Measurements from ENCODE around the gene PTCH2.

DNA sequence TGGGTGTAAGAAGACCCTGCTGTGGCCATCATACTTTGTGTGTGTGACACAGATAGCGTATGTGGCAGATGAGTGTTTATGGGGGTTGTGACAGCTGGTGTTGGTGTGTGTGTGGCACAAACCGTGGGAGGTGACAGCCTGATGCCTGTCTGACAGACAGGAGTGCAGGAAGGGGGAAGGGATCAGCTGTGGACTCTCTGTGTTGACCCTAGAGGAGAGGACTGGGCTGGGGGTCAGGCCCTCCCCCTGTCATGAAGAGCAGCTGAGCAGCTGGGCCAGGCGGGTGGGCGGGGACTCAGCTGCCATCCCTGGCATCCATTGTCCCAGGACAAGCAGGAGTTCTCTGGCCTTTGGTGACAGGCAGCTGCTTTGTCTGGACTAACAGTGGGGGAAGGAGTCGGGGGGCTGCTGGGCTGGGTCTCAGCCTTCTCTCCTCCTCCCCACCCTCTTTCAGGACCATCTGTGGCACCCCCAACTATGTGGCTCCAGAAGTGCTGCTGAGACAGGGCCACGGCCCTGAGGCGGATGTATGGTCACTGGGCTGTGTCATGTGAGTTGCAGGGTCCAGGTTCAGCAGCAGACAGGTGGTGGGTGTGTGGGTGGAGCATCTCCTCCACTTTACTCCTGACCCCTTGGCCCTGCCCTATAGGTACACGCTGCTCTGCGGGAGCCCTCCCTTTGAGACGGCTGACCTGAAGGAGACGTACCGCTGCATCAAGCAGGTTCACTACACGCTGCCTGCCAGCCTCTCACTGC lies 40.6 kb downstream of the PTCH2 start:
- TF ChIP-seq, protein P1, sequence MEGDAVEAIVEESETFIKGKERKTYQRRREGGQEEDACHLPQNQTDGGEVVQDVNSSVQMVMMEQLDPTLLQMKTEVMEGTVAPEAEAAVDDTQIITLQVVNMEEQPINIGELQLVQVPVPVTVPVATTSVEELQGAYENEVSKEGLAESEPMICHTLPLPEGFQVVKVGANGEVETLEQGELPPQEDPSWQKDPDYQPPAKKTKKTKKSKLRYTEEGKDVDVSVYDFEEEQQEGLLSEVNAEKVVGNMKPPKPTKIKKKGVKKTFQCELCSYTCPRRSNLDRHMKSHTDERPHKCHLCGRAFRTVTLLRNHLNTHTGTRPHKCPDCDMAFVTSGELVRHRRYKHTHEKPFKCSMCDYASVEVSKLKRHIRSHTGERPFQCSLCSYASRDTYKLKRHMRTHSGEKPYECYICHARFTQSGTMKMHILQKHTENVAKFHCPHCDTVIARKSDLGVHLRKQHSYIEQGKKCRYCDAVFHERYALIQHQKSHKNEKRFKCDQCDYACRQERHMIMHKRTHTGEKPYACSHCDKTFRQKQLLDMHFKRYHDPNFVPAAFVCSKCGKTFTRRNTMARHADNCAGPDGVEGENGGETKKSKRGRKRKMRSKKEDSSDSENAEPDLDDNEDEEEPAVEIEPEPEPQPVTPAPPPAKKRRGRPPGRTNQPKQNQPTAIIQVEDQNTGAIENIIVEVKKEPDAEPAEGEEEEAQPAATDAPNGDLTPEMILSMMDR (IDR thresholded peaks at IDR 0.05) = no peak
- no peak for TF ChIP-seq POLR2A (IDR thresholded peaks at IDR 0.05)
- TF ChIP-seq POLR2AphosphoS5 (IDR thresholded peaks at IDR 0.05) = no peak
- TF ChIP-seq EP300 (IDR thresholded peaks at IDR 0.05; ENCODE audit: low read depth) = no peak

Measured in transverse colon (tissue), 4 donors.